ENCODE data around the gene FSTL4. TPM values are rescaled to one million over a fixed set of nuclear protein-coding genes. Genes with fewer than 3 reads are reported as not detected.

FSTL4 gene
- total RNA-seq, 1 donor from 2014 or later = 14.3 TPM

DNA sequence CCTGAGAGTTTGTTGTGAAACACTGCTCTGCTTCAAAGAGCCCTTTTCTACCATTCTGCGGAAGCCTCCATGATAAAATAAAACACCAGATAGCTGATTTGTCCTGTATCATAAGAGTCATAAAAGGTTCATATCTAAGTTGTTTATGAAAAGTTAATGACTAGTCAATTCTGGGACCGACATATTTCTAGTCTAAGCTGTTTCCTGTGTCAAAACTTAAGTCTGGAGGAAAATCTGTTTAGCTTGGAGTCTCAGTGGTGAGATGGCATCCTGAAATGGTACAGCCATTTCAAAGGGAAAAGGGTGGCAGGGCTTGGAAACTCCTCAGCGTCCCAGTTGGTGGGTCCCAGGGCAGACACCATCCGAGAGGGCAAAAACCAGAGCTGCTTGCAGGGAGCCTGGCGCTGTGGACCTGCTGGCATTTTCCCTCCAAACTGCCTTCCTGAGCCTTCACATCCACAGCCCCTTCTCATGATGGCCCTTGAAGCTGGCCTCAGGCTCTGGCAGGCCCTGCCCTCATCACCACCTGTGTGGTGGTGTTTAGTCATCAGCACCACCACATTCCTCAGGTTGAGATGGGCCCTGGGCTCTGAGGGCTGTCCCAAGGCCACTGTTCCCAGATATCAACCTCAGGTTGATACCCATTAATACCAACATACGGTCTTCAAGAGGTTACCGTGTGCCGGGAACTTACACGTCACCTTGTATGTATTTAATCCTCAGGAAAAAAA, 376.5 kb downstream of the FSTL4 start:
- TF ChIP-seq, protein P1, sequence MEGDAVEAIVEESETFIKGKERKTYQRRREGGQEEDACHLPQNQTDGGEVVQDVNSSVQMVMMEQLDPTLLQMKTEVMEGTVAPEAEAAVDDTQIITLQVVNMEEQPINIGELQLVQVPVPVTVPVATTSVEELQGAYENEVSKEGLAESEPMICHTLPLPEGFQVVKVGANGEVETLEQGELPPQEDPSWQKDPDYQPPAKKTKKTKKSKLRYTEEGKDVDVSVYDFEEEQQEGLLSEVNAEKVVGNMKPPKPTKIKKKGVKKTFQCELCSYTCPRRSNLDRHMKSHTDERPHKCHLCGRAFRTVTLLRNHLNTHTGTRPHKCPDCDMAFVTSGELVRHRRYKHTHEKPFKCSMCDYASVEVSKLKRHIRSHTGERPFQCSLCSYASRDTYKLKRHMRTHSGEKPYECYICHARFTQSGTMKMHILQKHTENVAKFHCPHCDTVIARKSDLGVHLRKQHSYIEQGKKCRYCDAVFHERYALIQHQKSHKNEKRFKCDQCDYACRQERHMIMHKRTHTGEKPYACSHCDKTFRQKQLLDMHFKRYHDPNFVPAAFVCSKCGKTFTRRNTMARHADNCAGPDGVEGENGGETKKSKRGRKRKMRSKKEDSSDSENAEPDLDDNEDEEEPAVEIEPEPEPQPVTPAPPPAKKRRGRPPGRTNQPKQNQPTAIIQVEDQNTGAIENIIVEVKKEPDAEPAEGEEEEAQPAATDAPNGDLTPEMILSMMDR (IDR thresholded peaks at IDR 0.05; ENCODE audit: unreplicated experiment) = no peak

DNA sequence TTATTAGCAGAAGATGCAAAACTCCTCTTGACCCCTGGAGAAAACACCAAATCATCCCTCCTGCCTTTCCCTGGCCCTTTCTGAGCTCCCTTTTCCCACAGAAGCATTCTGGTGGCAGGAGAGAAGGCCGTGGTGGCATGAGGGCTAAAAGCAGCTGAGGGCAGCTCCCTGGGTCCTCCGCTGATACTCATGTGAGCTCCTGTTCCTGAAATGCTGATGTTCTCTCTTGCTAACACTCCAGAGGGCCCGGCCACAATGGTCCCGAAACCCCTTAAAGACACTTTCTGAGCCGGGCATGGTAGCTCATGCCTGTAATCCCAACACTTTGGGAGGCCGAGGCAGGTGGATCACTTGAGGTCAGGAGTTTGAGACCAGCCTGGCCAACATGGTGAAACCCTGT, 377.4 kb downstream of the FSTL4 start:
- no peak for DNase-seq (ENCODE audit: low spot score in 2 of 2, unreplicated experiment in 2 of 2)
- TF ChIP-seq, protein P1 (IDR thresholded peaks at IDR 0.05; ENCODE audit: unreplicated experiment) = no peak
- peaks cover 3% of the 10 kb centered on the region for H3K36me3 Mint-ChIP-seq
- H3K27ac Mint-ChIP-seq = no peak overlapping the region
- H3K4me3 Mint-ChIP-seq = no peak overlapping the region
- peaks cover 3% of the 10 kb centered on the region for H3K9me3 Mint-ChIP-seq
- H3K4me1 Mint-ChIP-seq = no peaks in the 10 kb centered on the region
- peaks cover 6% of the 10 kb centered on the region for H3K27me3 Mint-ChIP-seq (ENCODE audit: low read depth)

More for the DNA sequence above, 376.5 kb downstream of the FSTL4 start:
- peaks cover 4% of the 10 kb centered on the region for H3K9me3 Mint-ChIP-seq
- no peak overlapping the region for H3K4me3 Mint-ChIP-seq
- H3K27ac Mint-ChIP-seq = no peak overlapping the region
- no peaks in the 10 kb centered on the region for H3K4me1 Mint-ChIP-seq
- DNase-seq (ENCODE audit: low spot score in 2 of 2, unreplicated experiment in 2 of 2) = no peak
- H3K36me3 Mint-ChIP-seq = peaks cover 3% of the 10 kb centered on the region
- peaks cover 6% of the 10 kb centered on the region for H3K27me3 Mint-ChIP-seq (ENCODE audit: low read depth)

DNA sequence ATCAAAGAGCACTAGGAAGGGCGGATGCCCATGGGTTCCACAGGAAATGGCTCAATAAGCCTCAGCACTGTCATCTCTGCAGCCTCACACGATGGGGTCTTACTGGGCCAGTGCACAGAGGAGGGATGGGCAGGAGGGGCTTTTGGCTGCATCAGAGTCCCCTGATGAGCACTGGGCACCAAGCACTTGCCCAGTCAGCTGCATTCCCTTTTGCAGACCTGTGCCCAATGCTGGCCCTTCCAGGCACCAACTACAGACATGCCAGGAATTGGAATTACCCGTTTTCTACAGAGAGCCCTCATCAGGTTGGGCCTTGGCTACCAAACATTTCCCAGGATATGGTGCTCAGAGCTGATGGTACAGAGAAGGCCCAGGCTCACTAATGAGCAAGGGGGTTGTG, 378.1 kb downstream of the FSTL4 start:
- H3K4me3 Mint-ChIP-seq = no peak overlapping the region
- no peaks in the 10 kb centered on the region for H3K36me3 Mint-ChIP-seq
- H3K4me1 Mint-ChIP-seq = no peaks in the 10 kb centered on the region
- TF ChIP-seq, protein P1 (IDR thresholded peaks at IDR 0.05; ENCODE audit: unreplicated experiment) = no peak
- H3K9me3 Mint-ChIP-seq = no peaks in the 10 kb centered on the region
- peaks cover 6% of the 10 kb centered on the region for H3K27me3 Mint-ChIP-seq (ENCODE audit: low read depth)
- no peak for DNase-seq (ENCODE audit: low spot score in 2 of 2, unreplicated experiment in 2 of 2)
- no peak overlapping the region for H3K27ac Mint-ChIP-seq

DNA sequence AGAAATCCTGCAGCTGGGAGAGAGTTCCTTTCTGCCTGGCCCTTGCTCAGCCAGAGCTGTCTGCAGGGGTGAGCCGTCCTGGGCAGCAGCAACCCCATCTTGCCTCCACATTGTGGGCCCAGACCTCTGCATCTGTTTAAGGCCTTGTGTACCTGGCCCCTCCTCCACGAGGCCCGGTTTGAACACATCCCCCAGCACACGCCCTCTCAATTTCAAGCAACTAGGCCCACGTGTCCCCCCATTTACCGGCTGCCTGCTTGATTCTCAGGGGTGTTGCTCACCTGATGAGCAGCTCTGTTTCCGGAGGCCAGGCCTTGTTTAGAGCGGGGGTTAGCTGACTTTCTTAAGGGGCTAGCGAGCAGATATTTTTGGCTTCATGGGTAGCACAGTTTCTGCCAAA, 378.7 kb downstream of the FSTL4 start:
- no peaks in the 10 kb centered on the region for H3K36me3 Mint-ChIP-seq
- no peaks in the 10 kb centered on the region for H3K4me1 Mint-ChIP-seq
- H3K4me3 Mint-ChIP-seq = no peak overlapping the region
- no peak for DNase-seq (ENCODE audit: low spot score in 2 of 2, unreplicated experiment in 2 of 2)
- peaks cover 6% of the 10 kb centered on the region for H3K27me3 Mint-ChIP-seq (ENCODE audit: low read depth)
- H3K27ac Mint-ChIP-seq = no peak overlapping the region
- H3K9me3 Mint-ChIP-seq = no peaks in the 10 kb centered on the region
- TF ChIP-seq, protein P1 (IDR thresholded peaks at IDR 0.05; ENCODE audit: unreplicated experiment) = no peak

DNA sequence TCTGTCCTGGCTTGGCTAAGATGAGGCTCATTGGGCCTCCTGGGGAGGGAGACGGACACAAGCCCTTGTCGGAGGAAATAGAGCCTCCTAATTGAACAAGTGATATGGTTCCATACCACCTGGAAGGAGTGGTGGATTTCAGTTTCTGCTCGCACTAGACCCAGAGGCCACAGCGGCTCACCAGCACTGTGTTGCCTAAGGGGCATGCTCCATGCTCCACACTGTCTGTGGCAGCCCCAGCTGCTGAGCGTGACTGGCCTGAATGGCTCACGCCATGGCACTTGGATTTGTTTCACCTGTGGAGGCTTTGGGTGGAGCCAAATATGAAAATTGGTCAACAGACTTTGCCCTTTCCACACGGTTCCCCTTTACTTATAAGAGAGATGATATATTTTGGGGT, 379.4 kb downstream of the FSTL4 start:
- no peaks in the 10 kb centered on the region for H3K4me1 Mint-ChIP-seq
- peaks cover 5% of the 10 kb centered on the region for H3K27me3 Mint-ChIP-seq (ENCODE audit: low read depth)
- no peak overlapping the region for H3K4me3 Mint-ChIP-seq
- TF ChIP-seq, protein P1 (IDR thresholded peaks at IDR 0.05; ENCODE audit: unreplicated experiment) = no peak
- H3K36me3 Mint-ChIP-seq = no peaks in the 10 kb centered on the region
- no peak overlapping the region for H3K27ac Mint-ChIP-seq
- no peak for DNase-seq (ENCODE audit: low spot score in 2 of 2, unreplicated experiment in 2 of 2)
- no peaks in the 10 kb centered on the region for H3K9me3 Mint-ChIP-seq
